HepG2 (cell line): ENCODE results near the gene SGIP1. TPM values are rescaled to one million over a fixed set of nuclear protein-coding genes. Genes with fewer than 3 reads are reported as not detected.

Experiments used
- ATAC-seq: fragments of 200-7000 bp; cut with Tn5 transposase; 3 replicates; pipeline ENCODE4 v1.9.1; 2020; ENCODE audit warnings: mild to moderate bottlenecking, moderate library complexity
- BruUV-seq: library from RNA; stranded (reverse); fragments of 400-500 nt; replicated peaks from 2 replicates; lab custom pipeline; 2021; lab: Mats Ljungman, UMichigan
- CTCF ChIA-PET: fragments of 300-600 bp; formaldehyde crosslinking; extraction: SDS; loops from one replicate; lab custom pipeline; 2021; ENCODE audit warnings: low total read pairs, inconsistent platforms, low intra/inter-chr PET ratio; lab: Yijun Ruan, JAX
- POLR2A ChIA-PET: fragments of 350-600 bp; sonication (Branson Sonifier 250); formaldehyde crosslinking; loops from one replicate; lab custom pipeline; 2020; ENCODE audit warnings: antibody characterized with exemption, inconsistent platforms; lab: Yijun Ruan, JAX
- DNase-seq: peaks from one replicate; pipeline ENCODE4 v3.0.0-alpha.2; 2015; ENCODE audit warnings: low spot score
- FAIRE-seq: peaks from 3 replicates; lab custom pipeline; 2011; peaks lifted over from hg19 to GRCh38; lab: Jason Lieb, UNC
- H2AFZ ChIP-seq: one replicate; pipeline ENCODE4 v1.6.1; 2011; ENCODE audit warnings: low read length, inconsistent platforms
- H3K27ac ChIP-seq: fragments of 300-600 bp; 3 replicates; pipeline ENCODE4 v1.8.0; 2011; ENCODE audit warnings: mixed run types, mild to moderate bottlenecking, mixed read lengths, low read length, inconsistent platforms; ENCODE audit not compliant: insufficient read depth; ENCODE audit errors: extremely low read length
- H3K27me3 ChIP-seq, 2 experiments: fragments of 200-600 bp in 1 of 2; 2 replicates in 1 of 2; 3 replicates in 1 of 2; pipeline versions ENCODE4 v1.6.0 to v1.8.0; 2011; ENCODE audit warnings: low read length in 2 of 2, mild to moderate bottlenecking in 2 of 2, moderate library complexity in 2 of 2, inconsistent platforms in 1 of 2; ENCODE audit not compliant: insufficient read depth in 2 of 2, control insufficient read depth in 1 of 2
- H3K36me3 ChIP-seq, 2 experiments: fragments of 200-600 bp in 1 of 2; replicated peaks in 1 of 2; 2 replicates in 1 of 2; 3 replicates in 1 of 2; pipeline versions ENCODE4 v1.5.1 to v1.8.0; 2011; ENCODE audit warnings: low read length in 2 of 2, inconsistent platforms in 1 of 2; ENCODE audit not compliant: insufficient read depth in 2 of 2, control insufficient read depth in 1 of 2
- H3K4me1 ChIP-seq: 2 replicates; pipeline ENCODE4 v1.5.1; 2012; ENCODE audit warnings: low read length, inconsistent platforms; ENCODE audit not compliant: insufficient read depth
- H3K4me2 ChIP-seq: 2 replicates; pipeline ENCODE4 v1.6.0; 2011; ENCODE audit warnings: low read depth, low read length, inconsistent platforms
- H3K4me3 ChIP-seq, 3 experiments: fragments of 200-600 bp in 1 of 3; sonication (generic), shearing (Covaris generic) in 1 of 3; replicated peaks in 1 of 3; 2 replicates each; pipeline ENCODE4 v1.5.1; 2011 to 2016; ENCODE audit warnings: low read length in 3 of 3, inconsistent platforms in 2 of 3, low read depth in 2 of 3, mild to moderate bottlenecking in 2 of 3, control low read depth in 1 of 3, mixed read lengths in 1 of 3; ENCODE audit not compliant: insufficient read depth in 1 of 3
- H3K79me2 ChIP-seq: one replicate; pipeline ENCODE4 v1.6.1; 2011; ENCODE audit warnings: low read length, inconsistent platforms; ENCODE audit not compliant: insufficient read depth
- H3K9ac ChIP-seq: 2 replicates; pipeline ENCODE4 v1.6.0; 2011; ENCODE audit warnings: mild to moderate bottlenecking, low read depth, low read length, inconsistent platforms; ENCODE audit not compliant: insufficient read depth
- H3K9me3 ChIP-seq: 2 replicates; pipeline ENCODE4 v1.5.1; 2012; ENCODE audit warnings: mild to moderate bottlenecking, low read length
- H4K20me1 ChIP-seq: 2 replicates; pipeline ENCODE4 v1.6.0; 2011; ENCODE audit warnings: inconsistent platforms, mild to moderate bottlenecking, low read length, moderate library complexity; ENCODE audit not compliant: insufficient read depth
- CEBPB ChIP-seq: IDR thresholded peaks from 2 replicates; pipeline ENCODE4 v1.6.1; 2011; ENCODE audit warnings: low read depth, low read length, improper control_type of control experiment, borderline replicate concordance
- ELF4 ChIP-seq: sonication (generic); formaldehyde crosslinking; IDR thresholded peaks from 2 replicates; pipeline ENCODE4 v1.5.0; 2020; ENCODE audit warnings: missing genetic modification reagents, mild to moderate bottlenecking, moderate library complexity, borderline replicate concordance
- HDAC1 ChIP-seq: sonication (generic); formaldehyde crosslinking; IDR thresholded peaks from 2 replicates; pipeline ENCODE4 v1.5.1; 2020; ENCODE audit warnings: mild to moderate bottlenecking, missing genetic modification reagents
- MIER3 ChIP-seq: IDR thresholded peaks from 2 replicates; pipeline ENCODE4 v1.6.1; 2016; ENCODE audit warnings: missing compliant biosample characterization, borderline replicate concordance
- NFE2L1 ChIP-seq: sonication (generic); formaldehyde crosslinking; IDR thresholded peaks from 2 replicates; pipeline ENCODE4 v1.4.0; 2020; ENCODE audit warnings: missing genetic modification reagents, mild to moderate bottlenecking, borderline replicate concordance
- NFE2L2 ChIP-seq: fragments of 150-350 bp; IDR thresholded peaks from 2 replicates; pipeline ENCODE4 v1.6.1; 2014; ENCODE audit warnings: low read length
- POLR2G ChIP-seq: fragments of 200-400 bp; formaldehyde crosslinking; IDR thresholded peaks from 2 replicates; pipeline ENCODE4 v1.6.1; 2018; ENCODE audit warnings: mild to moderate bottlenecking, low read depth, low read length, moderate library complexity
- SKI ChIP-seq: fragments of 450-650 bp; IDR thresholded peaks from one replicate; pipeline ENCODE4 v1.6.1; 2018; ENCODE audit warnings: mild to moderate bottlenecking; ENCODE audit not compliant: partially characterized antibody
- ZFP1 ChIP-seq: IDR thresholded peaks from 2 replicates; pipeline ENCODE4 v1.6.1; 2016
- ZFX ChIP-seq: sonication (generic); formaldehyde crosslinking; IDR thresholded peaks from 2 replicates; pipeline ENCODE4 v1.4.0; 2020; ENCODE audit warnings: mild to moderate bottlenecking, low read depth, missing genetic modification reagents, moderate library complexity
- WGBS: methylation state at CpG from one replicate; pipeline ENCODE4 v1.1.6; 2017; ENCODE audit warnings: low lambda C conversion rate; 5-methylcytosine and 5-hydroxymethylcytosine counted together
- in situ Hi-C: cut with HindIII; loops from 2 replicates; pipeline ENCODE4 v1.10.0; 2017; ENCODE audit warnings: low pct_unique_long_range_greater_than_20kb; ENCODE audit not compliant: extremely low pct_ligation_motif_present
- intact Hi-C: fragments of 100-400 bp; cut with micrococcal nuclease; formaldehyde crosslinking; loops from one replicate; pipeline ENCODE4 v1.10.0; 2022; ENCODE audit not compliant: unreplicated experiment
- polyA plus RNA-seq, 8 experiments: library from polyadenylated mRNA; depleted of rRNA in 3 of 8; stranded (reverse) in 7 of 8; unstranded in 1 of 8; fragments of >200 nt; fragmentation: Illumina TruSeq in 4 of 8; extraction: Trizol in 4 of 8; gene quantifications; 2 replicates each; pipeline versions ENCODE4 v1.2.1 to v1.2.3, GENCODE V29; 2011 to 2016; ENCODE audit warnings: low read depth in 4 of 8, missing spikeins in 1 of 8, mixed read lengths in 1 of 8; ENCODE audit not compliant: insufficient read depth in 1 of 8
- total RNA-seq, 5 experiments: library from RNA; depleted of rRNA; stranded (reverse); fragments of >200 nt; fragmentation: Illumina TruSeq; extraction: Trizol; gene quantifications; 2 replicates each; pipeline ENCODE4 v1.2.3, GENCODE V29; 2016; ENCODE audit warnings: low read depth in 1 of 5
- TF ChIP-seq, protein P1 (sequence below): sonication (generic); formaldehyde crosslinking; IDR thresholded peaks from 2 replicates; pipeline ENCODE4 v1.8.1; 2023; ENCODE audit warnings: mild to moderate bottlenecking, missing genetic modification reagents
- TF ChIP-seq, protein P2 (sequence below): IDR thresholded peaks from 2 replicates; pipeline ENCODE4 v1.6.1; 2016; ENCODE audit warnings: low read depth

Gene SGIP1
- total and polyA plus RNA-seq, 2 of the 13 experiments (the other 11 are each of a cell fraction or from before 2014, with no cell fraction given) = not detected

DNA sequence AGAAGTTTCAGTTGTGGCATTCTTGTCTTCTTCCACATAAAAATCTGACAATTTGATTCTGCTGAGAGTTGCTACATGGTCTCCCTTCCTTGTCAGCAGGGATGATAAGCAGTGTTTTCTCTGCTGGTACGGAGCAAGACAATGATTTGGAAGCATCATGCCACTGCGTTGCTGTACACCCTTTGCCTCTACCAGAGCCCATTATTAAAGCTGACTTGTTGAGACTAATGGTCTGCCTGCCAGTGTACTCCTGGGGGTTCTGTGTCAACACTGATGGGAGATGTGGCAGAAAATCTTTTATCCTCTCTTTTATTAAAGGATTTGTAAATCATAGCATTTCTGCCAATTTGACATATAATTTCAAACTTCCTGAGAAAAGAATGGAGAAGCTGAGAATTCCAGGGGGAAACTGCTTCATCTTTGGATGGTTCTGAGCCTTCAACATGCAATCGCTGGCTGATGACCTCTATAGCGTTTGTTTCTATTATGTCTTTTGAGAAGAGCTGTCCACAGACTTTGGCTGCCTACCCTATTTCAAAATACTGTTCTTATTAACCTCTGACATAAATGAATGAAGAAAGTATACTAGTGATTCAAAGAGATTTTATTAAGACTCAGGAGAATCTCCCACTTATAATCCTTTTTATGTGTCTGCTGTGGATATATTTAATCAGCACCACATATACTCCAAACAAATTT, 170.4 kb downstream of the SGIP1 start:
- Histone ChIP-seq H3K9me3 (no peaks in the 10 kb centered on the region), H4K20me1 (no peaks in the 10 kb centered on the region), H3K79me2 (no peaks in the 10 kb centered on the region), H3K9ac (no peak overlapping the region), H3K4me1 (peaks cover 18% of the 10 kb centered on the region), H3K4me3 (no peak overlapping the region), H2AFZ (peak overlapping the region; percentile 23), H3K27me3 (no peaks in the 10 kb centered on the region), H3K4me2 (no peak overlapping the region), H3K27ac (no peak overlapping the region), H3K36me3 (no peaks in the 10 kb centered on the region)
- WGBS = 31% methylated on average over 4 of the region's 4 CpGs
- POLR2A ChIA-PET = no interaction called here
- in situ Hi-C loops (no loop called here), intact Hi-C loops (loop anchor here (1.0 kb wide), 1 partner anchor 31 kb away; no protein-coding TSS in a partner anchor)
- FAIRE-seq (no peak), ATAC-seq (no peak), DNase-seq (no peak)
- TF ChIP-seq MIER3 (CRISPR knock-in tag) (no peak), HDAC1 (CRISPR knock-in tag) (no peak), NFE2L1 (CRISPR knock-in tag) (no peak), ZFX (CRISPR knock-in tag) (no peak), CEBPB (no peak), ZFP1 (CRISPR knock-in tag) (no peak), SKI (no peak), ELF4 (no peak), NFE2L2 (no peak), POLR2G (no peak)
- TF ChIP-seq, protein P1, sequence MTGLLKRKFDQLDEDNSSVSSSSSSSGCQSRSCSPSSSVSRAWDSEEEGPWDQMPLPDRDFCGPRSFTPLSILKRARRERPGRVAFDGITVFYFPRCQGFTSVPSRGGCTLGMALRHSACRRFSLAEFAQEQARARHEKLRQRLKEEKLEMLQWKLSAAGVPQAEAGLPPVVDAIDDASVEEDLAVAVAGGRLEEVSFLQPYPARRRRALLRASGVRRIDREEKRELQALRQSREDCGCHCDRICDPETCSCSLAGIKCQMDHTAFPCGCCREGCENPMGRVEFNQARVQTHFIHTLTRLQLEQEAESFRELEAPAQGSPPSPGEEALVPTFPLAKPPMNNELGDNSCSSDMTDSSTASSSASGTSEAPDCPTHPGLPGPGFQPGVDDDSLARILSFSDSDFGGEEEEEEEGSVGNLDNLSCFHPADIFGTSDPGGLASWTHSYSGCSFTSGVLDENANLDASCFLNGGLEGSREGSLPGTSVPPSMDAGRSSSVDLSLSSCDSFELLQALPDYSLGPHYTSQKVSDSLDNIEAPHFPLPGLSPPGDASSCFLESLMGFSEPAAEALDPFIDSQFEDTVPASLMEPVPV (CRISPR knock-in tag) = no peak
- TF ChIP-seq, protein P2, sequence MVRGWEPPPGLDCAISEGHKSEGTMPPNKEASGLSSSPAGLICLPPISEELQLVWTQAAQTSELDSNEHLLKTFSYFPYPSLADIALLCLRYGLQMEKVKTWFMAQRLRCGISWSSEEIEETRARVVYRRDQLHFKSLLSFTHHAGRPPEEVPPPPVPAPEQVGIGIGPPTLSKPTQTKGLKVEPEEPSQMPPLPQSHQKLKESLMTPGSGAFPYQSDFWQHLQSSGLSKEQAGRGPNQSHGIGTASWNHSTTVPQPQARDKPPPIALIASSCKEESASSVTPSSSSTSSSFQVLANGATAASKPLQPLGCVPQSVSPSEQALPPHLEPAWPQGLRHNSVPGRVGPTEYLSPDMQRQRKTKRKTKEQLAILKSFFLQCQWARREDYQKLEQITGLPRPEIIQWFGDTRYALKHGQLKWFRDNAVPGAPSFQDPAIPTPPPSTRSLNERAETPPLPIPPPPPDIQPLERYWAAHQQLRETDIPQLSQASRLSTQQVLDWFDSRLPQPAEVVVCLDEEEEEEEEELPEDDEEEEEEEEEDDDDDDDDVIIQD = no peak
- CTCF ChIA-PET = no interaction called here
- BruUV-seq = no TSS peak
